ENCODE data around the gene SPAG8.

Gene SPAG8

GRCh38 chr9:35774907-35775635, 37.0 kb downstream of the SPAG8 start:
- Histone ChIP-seq H3K4me3 (ENCODE audit: insufficient read depth, low read depth, low read length) (no peak overlapping the region), H3K27me3 (ENCODE audit: control insufficient read depth, insufficient read depth, low read length, poor library complexity, severe bottlenecking) (no peaks in the 10 kb centered on the region), H3K4me1 (ENCODE audit: control insufficient read depth, insufficient read depth, low read length) (peaks cover 9% of the 10 kb centered on the region), H3K36me3 (ENCODE audit: control insufficient read depth, insufficient read depth, low read length) (no peaks in the 10 kb centered on the region), H3K9me3 (ENCODE audit: control insufficient read depth, low read length) (no peaks in the 10 kb centered on the region), H3K27ac (ENCODE audit: insufficient read depth, low read depth, low read length, poor library complexity, severe bottlenecking) (peak overlapping the region; percentile 53)
- 51 to 56% methylated on average over 6 to 7 of the region's 7 CpGs for WGBS, 2 experiments

GRCh38 chr9:35771943-35772342, 40.1 kb downstream of the SPAG8 start:
- Histone ChIP-seq H3K4me1 (ENCODE audit: control insufficient read depth, insufficient read depth, low read length) (peaks cover 9% of the 10 kb centered on the region), H3K4me3 (ENCODE audit: insufficient read depth, low read depth, low read length) (no peak overlapping the region), H3K27me3 (ENCODE audit: control insufficient read depth, insufficient read depth, low read length, poor library complexity, severe bottlenecking) (no peaks in the 10 kb centered on the region), H3K9me3 (ENCODE audit: control insufficient read depth, low read length) (no peaks in the 10 kb centered on the region), H3K27ac (ENCODE audit: insufficient read depth, low read depth, low read length, poor library complexity, severe bottlenecking) (no peak overlapping the region), H3K36me3 (ENCODE audit: control insufficient read depth, insufficient read depth, low read length) (no peaks in the 10 kb centered on the region)
- 92 to 96% methylated on average over 3 of the region's 3 CpGs for WGBS, 2 experiments

DNA sequence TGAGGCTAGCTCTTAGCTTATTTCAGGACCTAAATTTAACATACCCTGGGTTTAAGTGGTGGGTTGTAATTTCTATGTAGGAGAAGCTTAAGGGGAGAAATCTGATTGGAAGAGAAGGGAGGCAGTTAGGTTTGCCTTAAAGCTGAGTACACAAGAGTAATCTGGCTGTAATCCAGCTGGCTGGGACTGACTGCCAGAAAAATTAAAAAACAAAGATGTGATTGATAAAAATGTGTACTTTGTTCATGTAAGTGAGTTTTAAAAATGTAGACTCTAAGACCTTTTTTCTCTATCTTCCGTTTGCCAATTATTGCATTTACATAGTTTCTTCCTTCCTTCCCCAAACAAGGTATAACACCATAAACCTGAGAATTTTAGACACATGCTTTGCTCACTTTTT, 40.5 kb downstream of the SPAG8 start:
- Histone ChIP-seq H3K27ac (ENCODE audit: insufficient read depth, low read depth, low read length, poor library complexity, severe bottlenecking) (no peak overlapping the region), H3K36me3 (ENCODE audit: control insufficient read depth, insufficient read depth, low read length) (no peaks in the 10 kb centered on the region), H3K4me1 (ENCODE audit: control insufficient read depth, insufficient read depth, low read length) (peaks cover 9% of the 10 kb centered on the region), H3K9me3 (ENCODE audit: control insufficient read depth, low read length) (no peaks in the 10 kb centered on the region), H3K4me3 (ENCODE audit: insufficient read depth, low read depth, low read length) (no peak overlapping the region), H3K27me3 (ENCODE audit: control insufficient read depth, insufficient read depth, low read length, poor library complexity, severe bottlenecking) (no peaks in the 10 kb centered on the region)
- WGBS, 2 experiments, result 100% methylated on average over 1 of the region's 1 CpG; no CpG with 5 or more reads in 1 of the 2 experiments

GRCh38 chr9:35771075-35771433, 41.0 kb downstream of the SPAG8 start:
- WGBS, 2 experiments, result 89 to 99% methylated on average over 3 of the region's 4 CpGs
- H3K27me3 ChIP-seq (ENCODE audit: control insufficient read depth, insufficient read depth, low read length, poor library complexity, severe bottlenecking), result no peaks in the 10 kb centered on the region
- H3K27ac ChIP-seq (ENCODE audit: insufficient read depth, low read depth, low read length, poor library complexity, severe bottlenecking), result no peak overlapping the region
- H3K9me3 ChIP-seq (ENCODE audit: control insufficient read depth, low read length), result no peaks in the 10 kb centered on the region
- peaks cover 7% of the 10 kb centered on the region for H3K4me1 ChIP-seq (ENCODE audit: control insufficient read depth, insufficient read depth, low read length)
- H3K4me3 ChIP-seq (ENCODE audit: insufficient read depth, low read depth, low read length), result no peak overlapping the region
- no peaks in the 10 kb centered on the region for H3K36me3 ChIP-seq (ENCODE audit: control insufficient read depth, insufficient read depth, low read length)

DNA sequence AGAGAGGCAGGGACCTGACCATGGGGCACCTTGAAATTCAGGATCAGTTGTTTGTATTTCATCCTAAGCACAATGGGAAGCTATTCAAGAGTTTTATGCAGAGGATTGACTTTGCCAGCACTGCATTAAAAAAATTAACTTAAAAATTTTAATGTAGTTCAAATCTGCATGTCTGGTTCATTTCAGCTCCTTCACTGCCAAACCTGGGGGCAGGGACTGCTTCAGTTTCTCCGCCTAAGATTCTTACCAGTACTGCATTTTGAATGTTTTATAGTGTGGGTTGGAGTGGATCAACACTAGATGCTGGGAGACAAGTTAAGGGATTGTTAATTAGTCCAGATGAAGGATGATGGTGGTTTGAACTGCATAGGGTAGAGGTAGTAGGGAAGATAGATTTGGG, 42.3 kb downstream of the SPAG8 start:
- Histone ChIP-seq H3K4me3 (ENCODE audit: insufficient read depth, low read depth, low read length) (no peak overlapping the region), H3K27ac (ENCODE audit: insufficient read depth, low read depth, low read length, poor library complexity, severe bottlenecking) (no peak overlapping the region), H3K9me3 (ENCODE audit: control insufficient read depth, low read length) (no peaks in the 10 kb centered on the region), H3K36me3 (ENCODE audit: control insufficient read depth, insufficient read depth, low read length) (no peaks in the 10 kb centered on the region), H3K4me1 (ENCODE audit: control insufficient read depth, insufficient read depth, low read length) (no peaks in the 10 kb centered on the region), H3K27me3 (ENCODE audit: control insufficient read depth, insufficient read depth, low read length, poor library complexity, severe bottlenecking) (no peaks in the 10 kb centered on the region)
- 93 to 95% methylated on average over 1 of the region's 1 CpG for WGBS, 2 experiments

- Histone ChIP-seq H3K27me3 (ENCODE audit: control insufficient read depth, insufficient read depth, low read length, poor library complexity, severe bottlenecking) (no peaks in the 10 kb centered on the region), H3K9me3 (ENCODE audit: control insufficient read depth, low read length) (no peaks in the 10 kb centered on the region), H3K4me1 (ENCODE audit: control insufficient read depth, insufficient read depth, low read length) (no peaks in the 10 kb centered on the region), H3K4me3 (ENCODE audit: insufficient read depth, low read depth, low read length) (no peak overlapping the region), H3K36me3 (ENCODE audit: control insufficient read depth, insufficient read depth, low read length) (no peaks in the 10 kb centered on the region), H3K27ac (ENCODE audit: insufficient read depth, low read depth, low read length, poor library complexity, severe bottlenecking) (no peak overlapping the region)
- 100% methylated on average over 1 of the region's 1 CpG; no CpG with 5 or more reads in 1 of the 2 experiments for WGBS, 2 experiments
Observed at GRCh38 chr9:35767458-35767857, 44.6 kb downstream of the SPAG8 start.

DNA sequence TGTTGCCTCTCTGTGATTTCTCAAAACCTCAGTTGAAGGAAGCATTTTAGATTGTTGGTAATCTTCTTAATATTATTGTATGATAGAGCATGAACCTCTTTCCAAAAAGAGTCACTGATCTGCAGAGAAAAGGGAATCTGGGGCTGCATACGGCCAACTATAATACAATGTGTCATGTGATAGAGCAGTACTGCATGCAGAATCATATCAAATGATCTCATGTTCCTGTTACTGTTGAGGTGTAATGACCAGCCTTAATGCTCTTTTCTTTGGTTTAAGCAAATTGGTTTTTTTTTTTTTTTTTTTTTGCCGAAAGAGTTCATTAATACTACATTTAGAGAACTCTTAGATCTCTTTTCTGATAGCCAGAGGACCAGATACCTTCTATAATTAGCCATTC, 45.1 kb downstream of the SPAG8 start:
- H3K27ac ChIP-seq (ENCODE audit: insufficient read depth, low read depth, low read length, poor library complexity, severe bottlenecking), result no peak overlapping the region
- no peaks in the 10 kb centered on the region for H3K9me3 ChIP-seq (ENCODE audit: control insufficient read depth, low read length)
- WGBS, 2 experiments, result 100% methylated on average over 1 of the region's 2 CpGs
- no peaks in the 10 kb centered on the region for H3K27me3 ChIP-seq (ENCODE audit: control insufficient read depth, insufficient read depth, low read length, poor library complexity, severe bottlenecking)
- H3K4me1 ChIP-seq (ENCODE audit: control insufficient read depth, insufficient read depth, low read length), result no peaks in the 10 kb centered on the region
- no peaks in the 10 kb centered on the region for H3K36me3 ChIP-seq (ENCODE audit: control insufficient read depth, insufficient read depth, low read length)
- no peak overlapping the region for H3K4me3 ChIP-seq (ENCODE audit: insufficient read depth, low read depth, low read length)

DNA sequence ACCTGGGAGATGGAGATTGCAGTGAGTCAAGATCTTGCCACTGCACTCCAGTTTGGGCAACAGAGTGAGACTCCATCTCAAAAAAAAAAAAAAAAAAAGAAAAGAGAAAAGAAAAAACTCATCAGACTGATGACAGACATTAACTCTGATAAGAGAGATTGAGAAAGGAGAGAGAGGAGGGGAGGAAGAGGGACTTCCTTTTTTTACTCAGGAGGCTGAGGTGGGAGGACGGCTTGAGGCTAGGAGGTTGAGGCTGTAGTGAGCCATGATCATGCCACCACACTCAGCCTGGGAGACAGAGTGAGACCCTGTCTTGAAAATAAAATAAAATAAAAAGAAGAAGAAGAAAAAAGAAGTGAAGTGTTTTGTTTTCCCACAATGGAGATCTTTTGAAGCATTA, 48.3 kb downstream of the SPAG8 start:
- H3K27me3 ChIP-seq (ENCODE audit: control insufficient read depth, insufficient read depth, low read length, poor library complexity, severe bottlenecking), result no peaks in the 10 kb centered on the region
- H3K9me3 ChIP-seq (ENCODE audit: control insufficient read depth, low read length), result no peaks in the 10 kb centered on the region
- H3K36me3 ChIP-seq (ENCODE audit: control insufficient read depth, insufficient read depth, low read length), result no peaks in the 10 kb centered on the region
- H3K27ac ChIP-seq (ENCODE audit: insufficient read depth, low read depth, low read length, poor library complexity, severe bottlenecking), result no peak overlapping the region
- no peaks in the 10 kb centered on the region for H3K4me1 ChIP-seq (ENCODE audit: control insufficient read depth, insufficient read depth, low read length)
- H3K4me3 ChIP-seq (ENCODE audit: insufficient read depth, low read depth, low read length), result no peak overlapping the region
- WGBS, 2 experiments, result 100% methylated on average over 1 of the region's 1 CpG

- no peaks in the 10 kb centered on the region for H3K36me3 ChIP-seq (ENCODE audit: control insufficient read depth, insufficient read depth, low read length)
- H3K4me1 ChIP-seq (ENCODE audit: control insufficient read depth, insufficient read depth, low read length), result peaks cover 5% of the 10 kb centered on the region
- H3K27me3 ChIP-seq (ENCODE audit: control insufficient read depth, insufficient read depth, low read length, poor library complexity, severe bottlenecking), result no peaks in the 10 kb centered on the region
- H3K27ac ChIP-seq (ENCODE audit: insufficient read depth, low read depth, low read length, poor library complexity, severe bottlenecking), result no peak overlapping the region
- H3K9me3 ChIP-seq (ENCODE audit: control insufficient read depth, low read length), result no peaks in the 10 kb centered on the region
- H3K4me3 ChIP-seq (ENCODE audit: insufficient read depth, low read depth, low read length), result no peak overlapping the region
- 83 to 100% methylated on average over 1 to 2 of the region's 2 CpGs for WGBS, 2 experiments
Observed at GRCh38 chr9:35763181-35763580, 48.9 kb downstream of the SPAG8 start.

DNA sequence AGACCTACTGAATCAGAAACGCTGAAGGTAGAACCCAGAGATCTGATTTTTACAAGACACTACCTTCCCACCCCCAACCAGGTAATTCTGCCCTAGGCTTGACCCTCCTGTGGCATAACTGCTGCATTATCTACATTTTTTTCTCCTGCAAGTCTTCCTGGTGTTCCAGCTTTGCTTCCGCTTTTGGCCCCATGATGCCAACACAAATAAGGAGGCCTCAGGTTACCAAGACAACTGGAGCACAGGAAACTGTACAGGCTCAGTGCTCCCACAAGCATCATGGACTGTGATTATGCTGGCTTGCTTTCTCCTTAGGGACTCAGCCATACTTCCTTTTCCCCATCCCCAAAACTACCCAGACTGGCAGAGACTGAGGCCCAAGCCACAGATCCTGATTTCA, 51.4 kb downstream of the SPAG8 start:
- H3K36me3 ChIP-seq (ENCODE audit: control insufficient read depth, insufficient read depth, low read length), result no peaks in the 10 kb centered on the region
- H3K4me1 ChIP-seq (ENCODE audit: control insufficient read depth, insufficient read depth, low read length), result peaks cover 10% of the 10 kb centered on the region
- 90 to 91% methylated on average over 2 of the region's 2 CpGs for WGBS, 2 experiments
- no peak overlapping the region for H3K27ac ChIP-seq (ENCODE audit: insufficient read depth, low read depth, low read length, poor library complexity, severe bottlenecking)
- no peaks in the 10 kb centered on the region for H3K9me3 ChIP-seq (ENCODE audit: control insufficient read depth, low read length)
- H3K27me3 ChIP-seq (ENCODE audit: control insufficient read depth, insufficient read depth, low read length, poor library complexity, severe bottlenecking), result no peaks in the 10 kb centered on the region
- no peak overlapping the region for H3K4me3 ChIP-seq (ENCODE audit: insufficient read depth, low read depth, low read length)

DNA sequence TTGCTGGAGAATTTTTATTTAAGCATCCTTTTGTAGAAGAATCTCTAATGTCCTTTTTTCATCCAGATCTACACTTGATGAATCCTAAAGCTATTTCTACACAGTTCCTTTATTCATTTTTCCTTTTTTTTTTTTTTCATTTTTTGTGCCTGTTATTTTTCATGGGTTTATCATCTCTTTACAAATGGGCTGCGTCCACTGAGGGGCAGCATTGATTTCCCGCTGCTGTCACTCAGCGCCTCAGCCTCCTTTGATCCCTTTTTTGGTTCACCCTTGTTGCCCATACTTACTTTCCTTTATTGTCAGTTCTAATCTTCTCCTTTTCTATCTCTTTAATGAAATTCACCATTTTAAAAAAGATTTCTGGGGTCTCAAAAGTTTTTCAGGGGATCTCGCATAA, 52.3 kb downstream of the SPAG8 start:
- 84 to 87% methylated on average over 4 of the region's 4 CpGs for WGBS, 2 experiments
- Histone ChIP-seq H3K36me3 (ENCODE audit: control insufficient read depth, insufficient read depth, low read length) (no peaks in the 10 kb centered on the region), H3K4me1 (ENCODE audit: control insufficient read depth, insufficient read depth, low read length) (peaks cover 10% of the 10 kb centered on the region), H3K27ac (ENCODE audit: insufficient read depth, low read depth, low read length, poor library complexity, severe bottlenecking) (no peak overlapping the region), H3K9me3 (ENCODE audit: control insufficient read depth, low read length) (no peaks in the 10 kb centered on the region), H3K27me3 (ENCODE audit: control insufficient read depth, insufficient read depth, low read length, poor library complexity, severe bottlenecking) (no peaks in the 10 kb centered on the region), H3K4me3 (ENCODE audit: insufficient read depth, low read depth, low read length) (no peak overlapping the region)

Data from ectodermal cell (in vitro differentiated cells).